ENCODE results near the gene LPAR5.
A peak's percentile ranks its signal among the peaks of the same experiment; 100 is the strongest.
"Not testable (repeated sequence)": the region's sequence is repeated elsewhere in the genome, so short reads cannot be mapped to it uniquely, and the experiment has no call there.

The LPAR5 gene

GRCh38 chr12:6586569-6586968 is 49.2 kb downstream of the LPAR5 start:
- H2AFZ ChIP-seq (ENCODE audit: low read depth, low read length); H4K91ac ChIP-seq (ENCODE audit: low read length); H3K27me3 ChIP-seq (ENCODE audit: control insufficient read depth in 1 of 2, insufficient read depth in 1 of 2, low read length in 2 of 2); H3K4me2 ChIP-seq (ENCODE audit: low read length, poor library complexity, severe bottlenecking); H4K8ac ChIP-seq (ENCODE audit: low read length); H2BK120ac ChIP-seq (ENCODE audit: low read depth, low read length); H3K4ac ChIP-seq (ENCODE audit: low read depth in 1 of 2, low read length in 2 of 2); H2AK5ac ChIP-seq (ENCODE audit: low read length, severe bottlenecking); H3K18ac ChIP-seq (ENCODE audit: low read depth in 1 of 2, low read length in 2 of 2); H2BK5ac ChIP-seq (ENCODE audit: low read depth, low read length, poor library complexity, severe bottlenecking); H2BK15ac ChIP-seq (ENCODE audit: low read depth, poor library complexity, severe bottlenecking); H3K4me1 ChIP-seq (ENCODE audit: control insufficient read depth, insufficient read depth, low read depth, low read length); DNase-seq; H3K9ac ChIP-seq (ENCODE audit: low read length); H3K4me3 ChIP-seq (ENCODE audit: insufficient read depth in 1 of 2, low read depth in 1 of 2, low read length in 2 of 2); H3K27ac ChIP-seq (ENCODE audit: low read length, poor library complexity, severe bottlenecking); H3K9me3 ChIP-seq (ENCODE audit: control insufficient read depth, low read length); H3K23ac ChIP-seq (ENCODE audit: low read length in 2 of 2); H2BK12ac ChIP-seq (ENCODE audit: low read length in 2 of 2); H3K14ac ChIP-seq (ENCODE audit: low read length in 2 of 2): not testable (repeated sequence)
- Histone ChIP-seq H3K36me3 (ENCODE audit: control insufficient read depth in 1 of 2, insufficient read depth in 2 of 2, low read depth in 1 of 2, low read length in 2 of 2) (peaks cover 72 to 94% of the 10 kb centered on the region in 2 experiments), H3K79me1 (replicated peaks; ENCODE audit: low read length, poor library complexity, severe bottlenecking) (peaks cover 35% of the 10 kb centered on the region)
- WGBS = 94% methylated on average over 8 of the region's 8 CpGs

- no peak overlapping the region for H2AK5ac ChIP-seq (ENCODE audit: low read length, severe bottlenecking)
- 97% methylated on average over 8 of the region's 10 CpGs for WGBS
- H3K4me2 ChIP-seq (ENCODE audit: low read length, poor library complexity, severe bottlenecking) = no peak overlapping the region
- H2BK12ac ChIP-seq (ENCODE audit: low read length in 2 of 2) = no peak overlapping the region
- H3K79me1 ChIP-seq (replicated peaks; ENCODE audit: low read length, poor library complexity, severe bottlenecking) = peaks cover 38% of the 10 kb centered on the region
- no peaks in the 10 kb centered on the region for H3K4me1 ChIP-seq (ENCODE audit: control insufficient read depth, insufficient read depth, low read depth, low read length)
- H3K18ac ChIP-seq (ENCODE audit: low read depth in 1 of 2, low read length in 2 of 2) = no peak overlapping the region
- no peak for DNase-seq
- H3K23ac ChIP-seq (ENCODE audit: low read length in 2 of 2) = no peak overlapping the region
- no peak overlapping the region for H3K4me3 ChIP-seq (ENCODE audit: insufficient read depth in 1 of 2, low read depth in 1 of 2, low read length in 2 of 2)
- H2BK15ac ChIP-seq (ENCODE audit: low read depth, poor library complexity, severe bottlenecking) = no peak overlapping the region
- H2BK5ac ChIP-seq (ENCODE audit: low read depth, low read length, poor library complexity, severe bottlenecking) = no peak overlapping the region
- H3K27ac ChIP-seq (ENCODE audit: low read length, poor library complexity, severe bottlenecking) = no peak overlapping the region
- no peak overlapping the region for H2AFZ ChIP-seq (ENCODE audit: low read depth, low read length)
- peaks cover 78 to 90% of the 10 kb centered on the region in 2 experiments for H3K36me3 ChIP-seq (ENCODE audit: control insufficient read depth in 1 of 2, insufficient read depth in 2 of 2, low read depth in 1 of 2, low read length in 2 of 2)
- no peak overlapping the region for H3K14ac ChIP-seq (ENCODE audit: low read length in 2 of 2)
- H3K9me3 ChIP-seq (ENCODE audit: control insufficient read depth, low read length) = no peaks in the 10 kb centered on the region
- no peak overlapping the region for H4K8ac ChIP-seq (ENCODE audit: low read length)
- H3K27me3 ChIP-seq (ENCODE audit: control insufficient read depth in 1 of 2, insufficient read depth in 1 of 2, low read length in 2 of 2) = no peaks in the 10 kb centered on the region
- no peak overlapping the region for H3K4ac ChIP-seq (ENCODE audit: low read depth in 1 of 2, low read length in 2 of 2)
- H3K9ac ChIP-seq (ENCODE audit: low read length) = no peak overlapping the region
- H4K91ac ChIP-seq (ENCODE audit: low read length) = no peak overlapping the region
- H2BK120ac ChIP-seq (ENCODE audit: low read depth, low read length) = no peak overlapping the region
These were observed 51.5 kb downstream of the LPAR5 start for GRCh38 chr12:6584293-6584692.

GRCh38 chr12:6582959-6583358 is 52.8 kb downstream of the LPAR5 start:
- 95% methylated on average over 12 of the region's 12 CpGs for WGBS
- no peak overlapping the region for H2AK5ac ChIP-seq (ENCODE audit: low read length, severe bottlenecking)
- no peak overlapping the region for H2BK15ac ChIP-seq (ENCODE audit: low read depth, poor library complexity, severe bottlenecking)
- H2BK5ac ChIP-seq (ENCODE audit: low read depth, low read length, poor library complexity, severe bottlenecking) = no peak overlapping the region
- peaks cover 79 to 88% of the 10 kb centered on the region in 2 experiments for H3K36me3 ChIP-seq (ENCODE audit: control insufficient read depth in 1 of 2, insufficient read depth in 2 of 2, low read depth in 1 of 2, low read length in 2 of 2)
- no peak overlapping the region for H3K27ac ChIP-seq (ENCODE audit: low read length, poor library complexity, severe bottlenecking)
- DNase-seq = no peak
- H3K23ac ChIP-seq (ENCODE audit: low read length in 2 of 2) = no peak overlapping the region
- no peak overlapping the region for H3K4me2 ChIP-seq (ENCODE audit: low read length, poor library complexity, severe bottlenecking)
- no peak overlapping the region for H3K9ac ChIP-seq (ENCODE audit: low read length)
- H2BK12ac ChIP-seq (ENCODE audit: low read length in 2 of 2) = no peak overlapping the region
- H3K79me1 ChIP-seq (replicated peaks; ENCODE audit: low read length, poor library complexity, severe bottlenecking) = peaks cover 39% of the 10 kb centered on the region
- no peak overlapping the region for H3K4me3 ChIP-seq (ENCODE audit: insufficient read depth in 1 of 2, low read depth in 1 of 2, low read length in 2 of 2)
- H2AFZ ChIP-seq (ENCODE audit: low read depth, low read length) = no peak overlapping the region
- no peaks in the 10 kb centered on the region for H3K9me3 ChIP-seq (ENCODE audit: control insufficient read depth, low read length)
- no peaks in the 10 kb centered on the region for H3K27me3 ChIP-seq (ENCODE audit: control insufficient read depth in 1 of 2, insufficient read depth in 1 of 2, low read length in 2 of 2)
- no peak overlapping the region for H3K18ac ChIP-seq (ENCODE audit: low read depth in 1 of 2, low read length in 2 of 2)
- no peak overlapping the region for H3K14ac ChIP-seq (ENCODE audit: low read length in 2 of 2)
- no peak overlapping the region for H2BK120ac ChIP-seq (ENCODE audit: low read depth, low read length)
- no peak overlapping the region for H4K91ac ChIP-seq (ENCODE audit: low read length)
- H4K8ac ChIP-seq (ENCODE audit: low read length) = no peak overlapping the region
- no peak overlapping the region for H3K4ac ChIP-seq (ENCODE audit: low read depth in 1 of 2, low read length in 2 of 2)
- no peaks in the 10 kb centered on the region for H3K4me1 ChIP-seq (ENCODE audit: control insufficient read depth, insufficient read depth, low read depth, low read length)

GRCh38 chr12:6582196-6582595 is 53.6 kb downstream of the LPAR5 start:
- Histone ChIP-seq H4K8ac (ENCODE audit: low read length) (no peak overlapping the region), H3K4ac (ENCODE audit: low read depth in 1 of 2, low read length in 2 of 2) (no peak overlapping the region), H2BK12ac (ENCODE audit: low read length in 2 of 2) (no peak overlapping the region), H4K91ac (ENCODE audit: low read length) (no peak overlapping the region), H3K14ac (ENCODE audit: low read length in 2 of 2) (no peak overlapping the region), H3K27ac (ENCODE audit: low read length, poor library complexity, severe bottlenecking) (no peak overlapping the region), H2AFZ (ENCODE audit: low read depth, low read length) (no peak overlapping the region), H2AK5ac (ENCODE audit: low read length, severe bottlenecking) (no peak overlapping the region), H3K9me3 (ENCODE audit: control insufficient read depth, low read length) (no peaks in the 10 kb centered on the region), H3K4me2 (ENCODE audit: low read length, poor library complexity, severe bottlenecking) (no peak overlapping the region), H2BK5ac (ENCODE audit: low read depth, low read length, poor library complexity, severe bottlenecking) (no peak overlapping the region), H3K18ac (ENCODE audit: low read depth in 1 of 2, low read length in 2 of 2) (no peak overlapping the region), H3K4me3 (ENCODE audit: insufficient read depth in 1 of 2, low read depth in 1 of 2, low read length in 2 of 2) (no peak overlapping the region), H3K79me1 (replicated peaks; ENCODE audit: low read length, poor library complexity, severe bottlenecking) (peaks cover 32% of the 10 kb centered on the region), H3K9ac (ENCODE audit: low read length) (no peak overlapping the region), H3K36me3 (ENCODE audit: control insufficient read depth in 1 of 2, insufficient read depth in 2 of 2, low read depth in 1 of 2, low read length in 2 of 2) (peaks cover 80 to 88% of the 10 kb centered on the region in 2 experiments), H3K4me1 (ENCODE audit: control insufficient read depth, insufficient read depth, low read depth, low read length) (no peaks in the 10 kb centered on the region), H2BK15ac (ENCODE audit: low read depth, poor library complexity, severe bottlenecking) (peak overlapping the region; percentile 88), H2BK120ac (ENCODE audit: low read depth, low read length) (no peak overlapping the region), H3K27me3 (ENCODE audit: control insufficient read depth in 1 of 2, insufficient read depth in 1 of 2, low read length in 2 of 2) (no peaks in the 10 kb centered on the region), H3K23ac (ENCODE audit: low read length in 2 of 2) (no peak overlapping the region)
- no peak for DNase-seq
- WGBS = 80% methylated on average over 5 of the region's 6 CpGs
